ENCODE data around the gene REV3L. TPM values are rescaled to one million over a fixed set of nuclear protein-coding genes. Genes with fewer than 3 reads are reported as not detected.

REV3L gene
- total and polyA plus RNA-seq, 2 donors (not counting 1 experiment from before 2014, with no cell fraction given) = 4.7 to 37.9 TPM

GRCh38 chr6:111439171-111439570, 43.8 kb downstream of the REV3L start:
- no peak overlapping the region for H3K4me2 ChIP-seq (replicated peaks; ENCODE audit: low read depth, low read length, poor library complexity, severe bottlenecking)
- no peak overlapping the region for H3K9ac ChIP-seq (ENCODE audit: low read length)
- peaks cover 0 to 3% (median 0%) of the 10 kb centered on the region in 3 donors for H3K9me3 ChIP-seq (ENCODE audit: control extremely low read depth in 1 of 3, control insufficient read depth in 2 of 3, insufficient read depth in 1 of 3, low read length in 2 of 3)
- no peak overlapping the region for H3K4me3 Mint-ChIP-seq
- H3K4me1 ChIP-seq (ENCODE audit: control insufficient read depth in 2 of 2, insufficient read depth in 2 of 2, low read length in 2 of 2) = peaks cover 12% of the 10 kb centered on the region in 2 donors
- no peaks in the 10 kb centered on the region for H3K27me3 Mint-ChIP-seq
- no peak for DNase-seq
- intact Hi-C loops (cut with micrococcal nuclease) = no loop called here
- H3K27ac Mint-ChIP-seq = no peak overlapping the region
- H3K36me3 ChIP-seq (replicated peaks in 1 of 2; ENCODE audit: control extremely low read depth in 1 of 2, control insufficient read depth in 1 of 2, extremely low read depth in 1 of 2, insufficient read depth in 2 of 2, low read length in 1 of 2) = no peaks in the 10 kb centered on the region
- H3K27me3 ChIP-seq (replicated peaks in 1 of 4; ENCODE audit: control extremely low read depth in 1 of 4, control insufficient read depth in 3 of 4, insufficient read depth in 4 of 4, low read length in 3 of 4) = no peaks in the 10 kb centered on the region
- no peak overlapping the region for H3K4me3 ChIP-seq (ENCODE audit: control extremely low read depth in 1 of 5, extremely low read depth in 1 of 5, insufficient read depth in 1 of 5, low read depth in 2 of 5, low read length in 4 of 5)
- H3K9me3 Mint-ChIP-seq (ENCODE audit: insufficient read depth) = peaks cover 8% of the 10 kb centered on the region
- POLR2A ChIA-PET = no interaction called here
- TF ChIP-seq CTCF (IDR thresholded peaks at IDR 0.05) = no peak
- no peak for TF ChIP-seq EZH2 (IDR thresholded peaks at IDR 0.05; ENCODE audit: borderline replicate concordance, insufficient read depth, low read depth, low read length, poor library complexity, severe bottlenecking)
- H2AFZ ChIP-seq (ENCODE audit: insufficient read depth, low read depth, low read length, poor library complexity, severe bottlenecking) = no peak overlapping the region
- no peak for ATAC-seq (ENCODE audit: low read depth)
- peaks cover 36% of the 10 kb centered on the region for H3K4me1 Mint-ChIP-seq
- peaks cover 52% of the 10 kb centered on the region for H3K79me2 ChIP-seq (ENCODE audit: control insufficient read depth, insufficient read depth, low read length)
- H3K27ac ChIP-seq (ENCODE audit: low read length in 2 of 2) = no peak overlapping the region
- CTCF ChIA-PET = no interaction called here
- 100% methylated on average over 1 of the region's 4 CpGs for WGBS (ENCODE audit: insufficient coverage)
- peaks cover under 1% of the 10 kb centered on the region for H4K20me1 ChIP-seq (ENCODE audit: control insufficient read depth, insufficient read depth, low read length, poor library complexity, severe bottlenecking)

GRCh38 chr6:111437573-111437972, 45.4 kb downstream of the REV3L start:
- intact Hi-C loops (cut with micrococcal nuclease) = no loop called here
- H3K27me3 Mint-ChIP-seq = no peaks in the 10 kb centered on the region
- H3K27ac Mint-ChIP-seq = no peak overlapping the region
- no peaks in the 10 kb centered on the region for H3K27me3 ChIP-seq (replicated peaks in 1 of 4; ENCODE audit: control extremely low read depth in 1 of 4, control insufficient read depth in 3 of 4, insufficient read depth in 4 of 4, low read length in 3 of 4)
- no peak for DNase-seq
- H3K9ac ChIP-seq (ENCODE audit: low read length) = no peak overlapping the region
- peaks cover 8% of the 10 kb centered on the region for H4K20me1 ChIP-seq (ENCODE audit: control insufficient read depth, insufficient read depth, low read length, poor library complexity, severe bottlenecking)
- ChIA-PET CTCF (interaction anchor here (0.7 kb wide), 1 partner anchor 910 kb away, joined by 3 read pairs; no protein-coding TSS in a partner anchor), POLR2A (interaction anchor here (0.7 kb wide), 1 partner anchor 26 kb away, joined by 3 read pairs; no protein-coding TSS in a partner anchor)
- H3K4me1 ChIP-seq (ENCODE audit: control insufficient read depth in 2 of 2, insufficient read depth in 2 of 2, low read length in 2 of 2) = peaks cover 12% of the 10 kb centered on the region in 2 donors
- no peak overlapping the region for H2AFZ ChIP-seq (ENCODE audit: insufficient read depth, low read depth, low read length, poor library complexity, severe bottlenecking)
- no peak overlapping the region for H3K4me3 ChIP-seq (ENCODE audit: control extremely low read depth in 1 of 5, extremely low read depth in 1 of 5, insufficient read depth in 1 of 5, low read depth in 2 of 5, low read length in 4 of 5)
- H3K9me3 Mint-ChIP-seq (ENCODE audit: insufficient read depth) = peaks cover 8% of the 10 kb centered on the region
- no CpG with 5 or more reads among the region's 2 CpGs for WGBS (ENCODE audit: insufficient coverage)
- no peak overlapping the region for H3K4me3 Mint-ChIP-seq
- no peak overlapping the region for H3K4me2 ChIP-seq (replicated peaks; ENCODE audit: low read depth, low read length, poor library complexity, severe bottlenecking)
- H3K27ac ChIP-seq (ENCODE audit: low read length in 2 of 2) = no peak overlapping the region
- peaks cover 68% of the 10 kb centered on the region for H3K79me2 ChIP-seq (ENCODE audit: control insufficient read depth, insufficient read depth, low read length)
- no peaks in the 10 kb centered on the region for H3K36me3 ChIP-seq (replicated peaks in 1 of 2; ENCODE audit: control extremely low read depth in 1 of 2, control insufficient read depth in 1 of 2, extremely low read depth in 1 of 2, insufficient read depth in 2 of 2, low read length in 1 of 2)
- peaks cover 44% of the 10 kb centered on the region for H3K4me1 Mint-ChIP-seq
- no peak for TF ChIP-seq CTCF (IDR thresholded peaks at IDR 0.05)
- no peak for TF ChIP-seq EZH2 (IDR thresholded peaks at IDR 0.05; ENCODE audit: borderline replicate concordance, insufficient read depth, low read depth, low read length, poor library complexity, severe bottlenecking)
- peaks cover 0 to 3% (median 0%) of the 10 kb centered on the region in 3 donors for H3K9me3 ChIP-seq (ENCODE audit: control extremely low read depth in 1 of 3, control insufficient read depth in 2 of 3, insufficient read depth in 1 of 3, low read length in 2 of 3)
- no peak for ATAC-seq (ENCODE audit: low read depth)
